Stimulated activated CD4-positive, alpha-beta T cell treated with anti-CD3 and anti-CD28 coated beads, Interleukin-1b, Interleukin-23, amount 100 ng/mL, for 4 hours (primary cell): ENCODE results near the gene JTB.

ENCODE experiments used
- DNase-seq, 2 donors: peaks; one replicate each; pipeline ENCODE4 v3.0.0-alpha.2; 2020; ENCODE audit warnings: low read depth in 2 of 2

The JTB gene

DNA sequence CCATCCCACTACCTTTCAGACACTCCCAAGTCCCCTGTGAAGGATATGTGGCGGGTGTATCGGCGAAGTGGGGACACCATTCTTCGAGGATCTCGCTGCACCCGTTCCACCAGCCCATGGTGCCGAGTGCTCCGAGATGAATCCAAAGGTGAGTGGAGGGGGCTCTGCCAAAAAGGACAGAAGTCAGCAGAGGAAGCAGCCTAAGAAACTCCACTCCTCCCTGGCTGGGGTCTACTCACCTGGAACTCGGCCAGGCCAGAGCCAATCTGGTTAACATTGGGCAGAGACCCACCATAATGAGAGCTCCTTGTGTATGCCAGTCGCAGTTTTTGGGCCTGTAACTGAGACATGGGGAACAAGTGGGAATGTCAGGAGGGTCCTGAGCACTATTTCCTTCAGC is 22.6 kb downstream of the JTB start:
- no peak for DNase-seq

DNA sequence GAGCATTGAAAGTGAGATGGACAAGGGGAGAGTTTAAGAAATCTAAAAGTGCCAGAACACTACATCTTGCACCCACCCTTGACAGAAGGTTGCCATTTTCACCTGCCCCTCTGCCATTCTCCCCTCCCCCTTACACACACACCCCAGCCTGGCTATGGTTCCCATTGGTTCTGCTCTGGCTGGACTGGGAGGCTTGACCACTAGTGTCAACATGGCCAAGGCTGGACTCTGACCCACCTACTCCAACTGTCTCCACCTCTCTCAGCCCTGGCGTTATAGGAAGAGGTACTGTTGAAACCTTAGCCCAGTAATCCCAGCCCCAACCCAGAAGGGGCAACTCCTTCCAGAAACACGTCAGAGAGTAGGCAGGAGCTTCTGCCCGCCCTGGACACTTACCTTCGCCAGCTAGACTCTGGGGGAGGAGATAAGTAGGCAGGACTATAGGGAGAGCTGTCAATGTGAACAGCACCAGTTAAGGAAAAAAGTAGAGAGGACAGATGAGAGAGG is 23.6 kb downstream of the JTB start:
- no peak for DNase-seq

DNA sequence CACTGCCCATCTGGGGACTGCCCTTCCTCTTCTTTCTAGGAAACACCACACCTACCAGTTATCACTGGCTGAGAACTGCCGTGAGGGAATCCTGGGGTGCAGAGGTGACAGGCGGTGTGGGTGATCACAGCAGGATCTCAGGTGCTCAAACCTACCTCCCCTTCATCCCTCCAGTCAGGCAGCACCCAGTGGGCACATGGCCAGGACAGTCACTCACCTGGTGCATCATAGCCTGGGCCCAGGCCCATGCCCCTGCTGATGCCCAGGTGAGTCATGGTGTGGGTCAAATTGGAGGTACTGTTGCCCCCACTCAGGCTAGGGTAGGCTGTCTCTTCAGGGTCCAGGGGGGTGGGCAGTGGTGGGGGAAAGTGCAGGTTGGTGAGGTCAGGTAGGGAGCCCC is 25.7 kb downstream of the JTB start:
- DNase-seq, result no peak

GRCh38 chr1:153951183-153951582 is 26.3 kb downstream of the JTB start:
- DNase-seq, result no peak

DNA sequence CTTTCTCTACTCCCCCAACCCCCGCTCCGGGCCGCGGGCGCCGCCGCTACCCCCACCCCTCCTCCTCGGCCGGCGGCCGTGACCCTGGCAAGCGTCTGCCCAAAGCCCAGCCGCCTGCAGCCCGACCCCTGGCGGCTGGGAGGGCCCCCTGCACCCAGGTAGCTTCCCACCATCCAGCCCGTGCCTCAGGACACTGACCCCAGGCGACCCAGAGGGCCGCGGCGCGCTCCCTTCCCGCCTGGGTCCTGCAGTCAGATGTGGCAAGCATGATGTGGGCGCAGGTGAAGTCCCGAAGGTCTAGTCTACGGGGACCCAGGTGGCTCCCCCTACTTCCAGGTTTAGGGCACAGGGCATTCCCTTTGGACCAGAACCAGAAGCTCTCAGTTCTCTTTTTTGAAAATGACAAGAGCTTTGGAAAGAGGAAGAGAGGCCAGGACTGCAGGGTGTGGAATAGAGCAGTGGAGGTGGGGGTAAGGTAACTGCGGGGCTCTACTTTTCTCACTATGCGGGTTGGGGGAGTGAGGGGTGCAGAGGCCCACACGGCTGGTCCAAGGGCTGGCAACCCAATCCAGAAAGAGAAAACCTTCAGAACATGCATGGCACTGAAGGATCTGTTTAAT is 30.7 kb downstream of the JTB start, which contains the start of gene DENND4B:
Gene DENND4B (minus strand): TSS at position 97 of the 620 bp plus-strand sequence. CDS start 2,344 bp downstream, outside the sequence.
- peak; percentile 63 to 72 for DNase-seq

DNA sequence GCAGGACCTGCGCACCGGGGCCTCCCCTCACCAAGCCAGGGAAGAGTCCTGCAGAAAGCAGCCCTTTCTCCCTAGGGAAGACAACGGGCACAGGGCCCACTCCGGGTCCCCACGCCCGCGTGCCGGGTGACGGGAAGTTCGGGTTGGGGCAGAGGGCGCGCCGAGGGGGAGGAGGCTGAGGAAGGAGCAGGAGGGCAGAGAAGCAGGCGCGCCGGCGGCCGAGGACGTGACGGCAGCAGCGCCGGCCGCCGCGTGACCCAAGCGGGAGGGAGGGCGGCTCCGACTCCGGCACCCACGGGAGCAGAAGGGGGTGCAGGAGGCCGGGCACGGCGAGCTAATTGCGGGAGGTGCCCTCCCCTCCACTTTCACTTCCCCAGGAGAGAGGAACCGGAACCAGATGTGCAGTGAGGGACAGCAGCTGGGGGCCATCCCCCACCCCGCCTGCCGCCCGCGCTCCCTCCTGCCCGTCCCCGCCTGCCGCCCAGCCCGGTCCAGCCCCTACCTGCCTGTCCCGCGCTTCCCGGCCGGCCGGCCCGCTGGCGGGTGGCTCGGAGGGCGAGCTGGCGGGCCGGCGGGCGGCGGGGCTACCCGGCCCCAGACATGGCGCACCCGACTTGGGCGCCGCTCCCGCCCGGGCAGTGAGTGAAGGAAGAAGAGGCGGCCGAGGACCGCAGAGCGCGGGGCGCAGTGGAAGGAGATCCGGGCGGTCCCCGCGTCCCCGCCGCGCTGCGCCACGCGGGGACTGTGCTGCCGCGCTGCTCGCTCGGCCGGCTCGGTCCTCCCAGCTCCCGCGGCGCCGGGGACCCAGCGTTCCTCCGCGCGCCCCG is 31.5 kb downstream of the JTB start:
- DNase-seq, result peak; percentile 41 to 62

DNA sequence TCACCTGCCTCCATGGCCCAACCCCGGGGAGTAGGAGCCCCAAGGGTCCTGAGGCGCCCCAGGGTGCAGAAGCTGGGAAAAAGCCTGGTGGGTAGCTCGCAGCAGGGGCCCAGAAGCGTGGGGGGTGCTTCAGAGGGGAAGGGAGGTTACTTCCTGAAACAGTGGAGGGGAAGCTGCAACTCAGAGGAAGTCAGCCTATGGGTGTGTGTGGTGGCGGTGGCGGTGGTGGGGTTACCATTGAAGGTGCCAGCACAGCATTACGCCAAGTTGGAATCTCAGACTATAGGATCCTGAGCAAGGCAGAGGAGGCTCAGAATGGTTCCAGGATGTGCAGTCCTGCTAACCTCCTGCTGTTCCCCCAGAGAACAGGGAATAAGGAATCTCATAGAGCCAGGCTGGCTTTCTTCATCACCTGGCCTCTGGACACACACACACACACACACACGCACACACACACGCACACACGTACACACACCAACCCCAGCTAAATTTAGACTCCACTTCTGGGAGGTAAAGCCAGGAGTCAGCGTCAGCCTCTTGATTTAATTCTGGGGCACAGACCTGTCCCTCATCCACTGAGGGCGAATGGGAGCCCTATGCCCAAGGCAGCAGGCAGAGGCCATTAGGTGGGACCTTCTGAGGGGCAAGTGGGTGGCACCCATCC is 32.2 kb downstream of the JTB start:
- DNase-seq, result peak; percentile 53 to 56

GRCh38 chr1:153944827-153945117 is 32.7 kb downstream of the JTB start:
- no peak for DNase-seq

- DNase-seq, result no peak
Measured at GRCh38 chr1:153944005-153944826, 33.3 kb downstream of the JTB start.

DNA sequence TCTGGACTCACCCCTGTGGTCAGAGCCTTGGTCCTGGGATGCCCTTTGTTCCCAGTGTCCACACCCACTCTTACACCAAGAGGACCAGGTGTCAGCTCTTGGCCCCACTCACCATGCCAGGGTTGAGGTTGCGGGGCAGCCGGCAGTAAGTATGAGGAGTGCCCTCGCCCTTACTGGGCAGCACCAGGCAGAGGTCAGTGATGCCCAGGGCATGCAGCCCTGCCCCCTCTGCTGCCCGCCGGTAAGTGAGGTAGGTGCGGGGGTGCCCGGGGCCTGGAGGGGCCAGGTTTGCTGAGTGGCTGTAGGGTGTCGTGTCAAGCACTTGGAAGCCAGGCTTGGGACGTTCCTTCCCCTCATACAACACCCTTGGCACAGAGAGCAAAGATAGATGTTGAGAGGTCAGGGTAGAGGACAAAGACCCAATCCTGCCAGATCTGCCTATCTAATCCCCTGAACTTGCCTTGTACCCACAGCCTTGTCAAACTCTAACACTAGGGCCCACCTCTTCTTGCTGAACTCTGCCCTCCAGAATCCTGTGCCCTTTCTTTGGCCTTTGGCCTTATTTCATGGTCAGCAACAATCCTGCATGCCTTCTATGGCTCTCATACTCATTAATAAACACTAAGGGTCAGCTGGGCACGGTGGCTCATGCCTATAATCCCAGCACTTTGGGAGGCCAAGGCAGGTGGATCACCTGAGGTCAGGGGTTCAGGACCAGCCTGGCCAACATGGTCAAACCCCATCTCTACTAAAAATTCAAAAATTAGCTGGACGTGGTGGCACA is 34.5 kb downstream of the JTB start:
- no peak for DNase-seq

- DNase-seq, result no peak
Measured at GRCh38 chr1:153941826-153942725, 35.4 kb downstream of the JTB start.

DNA sequence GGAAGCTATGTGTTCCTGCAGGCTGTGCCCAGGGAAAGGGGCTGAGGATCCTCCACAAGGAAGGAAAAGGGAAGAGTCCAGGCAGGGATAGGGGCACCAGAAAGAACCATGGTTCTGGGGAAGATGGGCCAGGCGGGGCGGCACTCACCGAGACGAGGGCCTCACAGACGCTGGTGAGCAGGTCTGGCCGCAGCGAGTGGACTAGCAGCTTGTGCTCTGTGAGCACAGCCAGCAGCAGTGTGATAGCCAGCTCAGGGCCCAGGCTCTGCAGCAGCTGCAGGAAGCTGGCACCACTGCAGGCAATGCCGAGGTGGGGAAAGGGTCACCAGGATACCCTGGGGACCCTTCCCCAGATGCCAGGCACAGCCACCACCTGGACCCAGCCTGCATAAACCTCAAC is 36.7 kb downstream of the JTB start:
- no peak for DNase-seq

GRCh38 chr1:153939476-153939875 is 38.0 kb downstream of the JTB start:
- DNase-seq, result no peak

DNA sequence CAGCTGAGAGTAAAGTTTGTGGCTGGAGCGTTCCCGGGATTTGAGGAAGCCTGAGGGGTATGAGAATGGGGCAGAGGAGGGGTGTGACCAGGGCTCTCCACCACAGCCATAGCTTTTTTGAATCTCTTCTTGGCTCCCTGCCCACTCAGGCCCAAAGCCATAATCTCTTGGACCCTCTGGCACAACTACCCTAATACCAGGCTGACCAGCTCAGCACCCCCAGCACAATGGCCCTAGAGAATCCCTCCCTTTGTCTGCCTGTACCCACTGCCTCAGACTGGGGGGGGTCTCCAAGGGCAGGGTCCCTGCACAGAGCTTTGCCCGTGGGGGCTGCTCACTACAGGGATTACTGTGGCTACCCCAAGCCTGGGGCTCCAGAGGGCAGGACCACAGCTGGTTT is 38.5 kb downstream of the JTB start:
- DNase-seq, result no peak

GRCh38 chr1:153937331-153937730 is 40.1 kb downstream of the JTB start:
- DNase-seq, result no peak

DNA sequence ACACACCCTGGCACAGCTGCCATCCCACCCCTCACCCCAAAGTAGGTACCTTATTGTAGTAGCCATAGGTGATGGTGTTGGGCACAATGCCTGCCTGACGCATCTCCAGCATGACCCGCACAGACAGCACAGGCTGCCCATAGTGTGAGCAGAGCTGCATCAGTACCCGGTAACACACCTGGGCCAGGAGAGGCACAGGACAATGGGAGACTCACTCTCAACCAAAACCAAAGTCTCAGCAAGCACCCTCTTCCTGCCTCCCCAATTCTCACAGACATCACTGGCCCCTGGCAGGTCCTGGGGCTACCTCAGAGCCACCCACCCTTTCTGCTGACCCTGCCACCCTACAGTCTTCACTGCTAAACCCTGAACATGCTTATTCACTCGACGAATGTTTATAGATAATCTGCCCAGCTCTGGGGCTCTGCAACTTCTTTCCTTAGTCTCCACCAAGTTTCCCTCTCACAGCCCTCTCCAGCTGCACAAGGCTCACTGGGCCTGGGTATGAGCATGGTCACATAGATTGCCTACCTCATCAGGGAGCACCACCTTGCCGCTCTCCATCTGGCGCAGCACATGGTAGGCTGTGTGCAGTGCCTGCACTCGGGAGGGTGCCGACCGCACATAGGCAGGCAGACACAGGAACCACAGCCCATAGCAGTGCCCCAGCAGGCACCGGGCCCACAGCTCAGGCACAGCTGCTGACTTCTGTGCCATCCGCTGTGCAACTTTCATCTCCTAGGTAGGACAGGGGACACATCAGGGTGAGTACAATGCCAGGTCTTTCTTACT is 41.3 kb downstream of the JTB start:
- no peak for DNase-seq

DNA sequence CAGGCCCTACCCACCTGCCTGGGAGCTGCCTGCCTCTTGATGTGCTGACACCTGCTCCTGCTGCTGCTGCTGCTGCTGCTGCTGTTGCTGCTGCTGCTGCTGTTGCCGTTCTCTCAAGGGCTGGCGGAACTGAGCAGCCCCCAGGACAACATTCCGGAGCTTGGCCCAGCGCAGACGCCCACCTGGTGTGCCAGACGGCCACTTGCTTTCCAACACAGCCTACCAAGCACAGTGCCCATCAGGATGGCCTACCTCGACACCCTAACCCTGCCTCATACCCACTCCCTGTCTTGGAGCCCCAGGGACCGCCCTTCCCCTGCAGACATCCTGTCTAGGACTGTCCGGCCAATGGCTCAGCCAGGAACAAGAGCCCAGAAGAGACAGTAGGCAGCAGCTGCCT is 42.7 kb downstream of the JTB start:
- no peak for DNase-seq

DNA sequence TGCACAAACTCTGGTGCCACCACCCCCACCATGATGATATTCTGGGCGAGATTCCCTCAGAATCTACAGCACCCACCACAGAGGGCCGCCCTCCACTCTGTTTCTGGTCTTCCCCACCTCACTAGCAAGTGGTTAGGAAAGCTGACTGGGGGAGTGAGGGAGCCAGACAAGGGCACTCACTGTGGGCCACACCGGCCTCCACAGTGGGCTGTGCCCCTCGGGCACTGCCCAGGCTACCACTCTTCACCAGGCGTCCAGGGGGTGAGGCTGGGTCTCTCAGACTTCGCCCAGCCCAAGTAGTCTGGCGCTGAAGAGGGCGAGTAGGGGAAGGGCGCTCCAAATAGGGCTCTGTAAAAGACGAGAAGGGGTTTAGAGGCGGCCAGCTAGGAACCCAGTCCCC is 43.5 kb downstream of the JTB start:
- DNase-seq, result no peak

GRCh38 chr1:153933430-153933829 is 44.0 kb downstream of the JTB start:
- DNase-seq, result no peak
